Adipose tissue (tissue), 3 donors: ENCODE results near the gene HEMGN. TPM values are rescaled to one million over a fixed set of nuclear protein-coding genes. Genes with fewer than 3 reads are reported as not detected.

ENCODE experiments used
- H3K27ac ChIP-seq: one replicate; pipeline ENCODE4 v1.5.1; 2013; ENCODE audit warnings: low read depth, low read length
- WGBS, 3 donors: extraction: QIAGEN DNeasy Blood & Tissue Kit; methylation state at CpG; one replicate each; pipeline ENCODE4 v1.1.7; 2013; 5-methylcytosine and 5-hydroxymethylcytosine counted together
- polyA plus RNA-seq, 3 donors: library from polyadenylated mRNA; stranded (reverse); fragments of 200-250 nt; gene quantifications; one replicate each; pipeline ENCODE4 v1.2.3, GENCODE V29; 2013
- donor health status: healthy with polysubstance abuse.
- donor health status: Bipolar disorder and iron deficiency.
- donor health status: healthy.

HEMGN gene
- polyA plus RNA-seq, 3 donors: 0.03 to 0.04 TPM; not detected in 1

GRCh38 chr9:97936998-97937397 is 974 bp downstream of the HEMGN start:
- no peak overlapping the region for H3K27ac ChIP-seq

GRCh38 chr9:97935276-97935675 is 2.7 kb downstream of the HEMGN start:
- 67 to 85% (median 75%) methylated on average over 1 of the region's 1 CpG for WGBS, 3 donors
- no peak overlapping the region for H3K27ac ChIP-seq

DNA sequence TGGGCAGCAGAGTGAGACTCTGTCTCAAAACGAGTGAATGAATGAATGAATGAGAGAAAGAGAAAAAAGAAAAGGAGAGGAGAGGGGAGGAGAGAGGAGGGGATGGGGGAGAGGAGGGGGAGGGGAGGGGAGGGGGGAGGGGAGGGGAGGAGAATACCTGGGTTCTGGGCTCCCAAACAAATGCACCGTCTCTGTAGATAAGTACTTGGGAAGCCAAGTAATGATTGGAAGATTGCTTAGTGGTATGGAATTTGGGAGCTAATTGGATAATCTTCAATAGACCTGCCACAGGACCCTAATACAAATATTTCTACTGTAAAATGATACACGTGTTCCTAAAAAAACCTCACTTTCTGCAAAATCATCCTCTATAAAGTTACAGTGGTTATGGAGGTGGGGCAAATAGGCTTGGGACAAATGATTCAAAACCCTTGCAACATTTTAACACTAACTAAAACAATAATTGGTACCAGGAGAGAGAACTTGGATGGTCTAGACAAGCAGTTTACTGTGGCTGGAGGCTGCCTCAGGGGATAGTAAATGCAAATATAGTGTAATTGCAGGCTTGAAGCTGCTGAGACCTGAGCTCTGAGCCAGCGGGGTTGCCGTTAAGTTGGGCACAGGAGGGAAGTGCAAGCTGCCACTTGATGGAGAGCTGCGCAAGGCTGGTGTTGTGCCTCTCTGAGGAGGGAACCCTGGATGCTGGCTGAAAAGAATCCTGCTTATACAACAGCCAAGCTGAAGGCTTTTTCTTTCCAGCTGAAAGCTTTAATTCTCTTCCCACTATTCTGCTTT is 3.5 kb downstream of the HEMGN start:
- H3K27ac ChIP-seq: no peak overlapping the region
- WGBS, 3 donors: 14 to 25% (median 25%) methylated on average over 5 to 6 of the region's 6 CpGs

DNA sequence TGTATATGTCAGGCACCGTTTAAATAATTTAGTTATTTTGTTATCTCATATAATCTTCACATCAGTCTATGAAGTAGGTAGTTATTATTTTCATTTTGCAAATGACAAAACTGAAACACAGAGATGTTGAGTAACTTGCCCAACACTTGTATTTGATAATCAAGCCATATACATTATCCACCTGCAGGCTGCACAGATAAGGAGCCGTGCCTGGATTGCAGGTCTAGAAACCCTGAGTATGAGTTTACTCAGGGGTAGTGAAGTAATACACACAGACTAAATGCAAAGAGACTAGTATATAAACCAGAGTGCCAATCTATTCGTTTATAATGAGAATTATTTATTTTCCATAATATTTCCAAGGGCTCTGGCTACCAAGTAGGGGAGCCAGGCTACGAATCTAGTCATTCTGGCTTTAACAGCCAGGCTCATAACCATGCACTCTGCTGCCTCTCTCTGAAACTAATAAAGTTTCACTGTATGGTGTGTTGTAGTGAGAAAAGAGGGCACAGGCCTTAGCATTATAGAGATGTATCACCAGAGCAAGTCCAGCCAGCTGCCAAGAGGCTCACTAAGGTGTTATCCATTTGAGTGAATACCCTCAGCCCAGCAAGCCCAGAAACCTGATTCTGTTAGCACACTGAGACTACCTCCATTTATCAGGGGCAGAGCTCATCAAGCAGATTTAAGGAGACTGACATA is 4.5 kb downstream of the HEMGN start:
- WGBS, 3 donors: 62 to 71% (median 63%) methylated on average over 4 of the region's 4 CpGs

DNA sequence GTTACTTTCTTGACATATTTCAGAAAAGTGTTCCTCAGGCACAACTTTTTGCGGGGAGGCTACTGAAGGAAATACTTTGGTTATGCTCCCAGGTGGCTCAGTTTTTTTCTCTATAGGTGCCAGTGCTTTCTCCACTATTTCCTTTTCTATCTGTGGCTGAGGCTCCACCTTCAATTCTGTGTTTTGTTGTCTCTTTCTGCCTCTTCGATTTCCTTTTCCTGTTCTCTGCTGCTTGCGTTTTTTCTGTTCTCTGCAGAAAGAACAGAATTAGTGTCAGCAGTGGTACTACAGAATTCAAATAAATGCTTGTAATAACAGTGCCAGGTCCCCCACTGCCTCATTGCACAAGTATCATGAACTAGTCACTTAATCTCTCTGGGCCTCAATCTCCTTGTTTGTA is 7.0 kb downstream of the HEMGN start:
- 25 to 57% (median 32%) methylated on average over 3 of the region's 3 CpGs for WGBS, 3 donors

More for the DNA sequence above, 4.5 kb downstream of the HEMGN start:
- no peak overlapping the region for H3K27ac ChIP-seq

DNA sequence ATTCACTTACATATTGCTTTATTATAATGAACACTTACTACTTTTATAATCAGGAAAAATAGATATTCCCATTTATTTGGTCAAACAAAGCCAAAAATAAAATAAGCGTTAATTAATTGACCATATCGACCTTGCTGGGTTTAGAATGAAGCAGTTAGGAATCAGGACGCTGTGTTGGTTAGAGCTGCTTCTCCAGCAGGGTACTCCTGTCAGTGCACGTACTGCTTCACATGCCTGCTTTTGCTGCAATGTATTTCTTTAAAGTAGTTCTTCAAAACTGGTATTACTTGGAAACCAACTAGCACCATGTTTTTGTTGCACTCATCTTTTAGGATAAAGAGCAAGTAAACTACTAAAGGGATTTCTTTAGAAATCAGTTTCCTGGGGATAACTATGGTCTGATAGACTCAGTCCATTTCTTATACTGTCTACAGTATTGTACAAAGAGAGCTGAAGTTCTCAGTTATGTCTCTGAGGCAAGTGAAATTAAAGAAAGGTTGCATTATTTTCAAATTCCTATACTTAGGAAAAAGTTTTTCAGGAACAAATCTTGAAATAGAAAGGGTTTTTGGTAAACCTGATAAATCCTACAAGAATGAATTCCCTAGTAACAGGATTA is 8.9 kb downstream of the HEMGN start:
- 53 to 63% (median 59%) methylated on average over 4 of the region's 4 CpGs for WGBS, 3 donors

More for the DNA sequence above, 7.0 kb downstream of the HEMGN start:
- H3K27ac ChIP-seq: no peak overlapping the region

GRCh38 chr9:97925497-97926334 is 12.3 kb downstream of the HEMGN start:
- H3K27ac ChIP-seq: no peak overlapping the region
- WGBS, 3 donors: 59 to 74% (median 69%) methylated on average over 5 of the region's 5 CpGs

More for the DNA sequence above, 8.9 kb downstream of the HEMGN start:
- no peak overlapping the region for H3K27ac ChIP-seq

DNA sequence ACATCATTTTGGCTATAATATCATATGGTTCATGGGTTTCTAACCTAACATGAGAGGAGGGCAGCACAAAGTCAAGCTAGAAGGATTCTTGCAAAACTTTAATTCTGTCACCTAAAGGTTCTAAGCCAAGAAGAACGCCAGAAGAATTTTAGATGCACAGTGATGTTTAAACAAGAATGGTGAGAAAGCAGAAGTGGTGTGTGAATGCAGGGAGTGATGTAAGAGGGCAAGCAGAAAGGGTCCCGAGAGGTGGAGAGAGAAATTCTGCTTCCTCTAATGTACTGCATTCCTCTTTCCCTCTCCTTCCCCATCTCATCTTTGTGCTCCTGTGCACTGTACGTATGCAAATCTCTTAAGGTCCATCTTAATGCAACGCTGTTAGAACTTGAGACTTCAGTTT is 13.6 kb downstream of the HEMGN start:
- no peak overlapping the region for H3K27ac ChIP-seq
- WGBS, 3 donors: 34 to 56% (median 36%) methylated on average over 4 of the region's 4 CpGs

DNA sequence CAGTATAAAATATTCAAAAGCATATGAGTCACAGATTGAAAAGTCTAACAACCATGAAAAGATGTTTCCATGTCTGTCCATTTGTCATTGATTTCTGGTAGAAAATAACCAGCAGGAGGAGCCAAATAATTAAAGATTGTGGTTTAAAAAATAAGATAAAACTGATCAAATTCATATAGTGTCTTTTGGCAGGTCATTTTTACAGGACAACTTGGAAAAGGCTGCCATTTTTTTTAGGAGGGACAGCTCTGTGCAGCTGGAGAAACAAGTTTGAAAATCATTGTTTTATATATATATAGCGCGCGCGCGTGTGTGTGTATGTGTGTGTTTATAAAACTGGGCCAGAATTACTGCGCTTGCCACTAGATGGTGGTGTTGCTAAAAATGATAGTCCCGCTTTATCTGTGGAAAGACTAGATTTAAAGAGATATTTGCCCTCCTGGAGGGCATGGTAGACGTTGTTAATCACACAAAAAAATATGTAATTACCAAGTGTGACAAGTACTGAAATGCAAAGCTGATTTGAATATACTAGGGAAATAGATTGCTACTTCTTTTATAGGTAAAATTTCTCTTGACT is 14.4 kb downstream of the HEMGN start:
- no peak overlapping the region for H3K27ac ChIP-seq
- WGBS, 3 donors: 0% methylated on average over 8 of the region's 8 CpGs

DNA sequence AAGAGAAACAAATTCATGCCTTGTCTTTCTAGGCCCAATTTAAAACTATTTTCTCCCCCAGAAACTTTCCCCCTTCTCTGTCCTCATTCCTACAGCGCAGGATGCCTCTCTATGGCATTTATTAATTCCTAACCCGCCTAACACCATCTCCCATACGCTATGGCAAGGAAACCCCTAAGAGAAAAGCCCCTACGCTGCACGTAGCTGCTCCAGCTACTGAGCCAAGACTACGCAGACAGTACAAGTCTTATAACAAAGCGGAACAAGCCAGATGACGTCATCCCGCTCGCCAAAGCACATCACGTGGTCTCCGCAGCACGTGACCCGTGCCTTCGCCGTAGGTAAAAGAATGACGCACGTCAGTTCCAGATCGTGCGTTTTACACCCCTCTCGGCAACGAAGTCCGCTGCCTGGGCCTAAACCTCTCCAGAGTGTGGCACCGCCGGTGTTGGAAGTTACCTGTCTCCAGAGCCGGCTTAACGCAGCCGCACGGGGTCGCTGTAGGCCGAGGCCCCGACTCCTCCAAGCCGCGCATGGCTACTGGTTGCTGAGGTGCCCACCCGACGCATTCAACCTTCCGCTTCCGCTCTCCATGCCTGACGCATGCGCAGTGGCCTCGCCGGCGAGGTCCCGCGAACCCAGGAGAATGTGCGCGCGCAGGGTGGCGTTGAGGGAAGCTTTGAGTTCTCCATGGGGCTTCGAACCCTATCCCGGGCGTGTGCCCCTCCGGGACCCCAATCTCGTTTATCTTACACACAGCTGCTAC is 15.8 kb downstream of the HEMGN start, which contains the start of gene TRMO:
TRMO (minus strand) TSS at position 542 of the 766 bp plus-strand sequence; CDS start at position 535, 7 bp downstream.
- H3K27ac ChIP-seq: peak within 1 kb of the TSS; percentile 85
- WGBS, 3 donors: 0% methylated on average over 54 of the region's 54 CpGs

DNA sequence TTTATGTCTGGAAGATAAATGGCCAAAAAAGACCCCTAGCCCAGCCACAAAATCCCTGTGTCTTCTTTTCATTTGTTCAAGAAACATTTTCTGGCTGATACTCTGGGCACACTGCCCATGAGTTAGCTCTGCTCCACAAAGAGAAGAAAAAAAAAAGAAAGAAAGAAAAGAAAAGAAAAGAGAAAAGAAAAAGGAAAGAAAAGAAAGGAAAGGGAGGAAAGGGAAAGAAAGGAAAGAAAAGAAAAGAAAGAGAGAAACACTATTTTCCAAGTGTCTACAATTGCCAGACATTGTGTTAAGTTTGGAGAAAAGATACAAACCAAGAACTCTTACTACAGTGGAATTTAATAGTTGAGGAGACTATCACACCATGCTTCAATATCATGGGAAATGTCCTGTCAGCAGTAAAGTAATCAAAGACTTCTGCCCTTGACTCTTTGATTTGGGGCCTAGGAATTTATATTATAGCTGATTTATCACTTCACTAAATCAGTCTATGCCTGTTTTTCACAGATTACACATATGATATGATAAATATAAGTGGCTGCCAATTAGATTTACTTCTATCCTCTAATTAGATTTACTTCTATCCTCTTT is 18.7 kb downstream of the HEMGN start:
- H3K27ac ChIP-seq: no peak overlapping the region

DNA sequence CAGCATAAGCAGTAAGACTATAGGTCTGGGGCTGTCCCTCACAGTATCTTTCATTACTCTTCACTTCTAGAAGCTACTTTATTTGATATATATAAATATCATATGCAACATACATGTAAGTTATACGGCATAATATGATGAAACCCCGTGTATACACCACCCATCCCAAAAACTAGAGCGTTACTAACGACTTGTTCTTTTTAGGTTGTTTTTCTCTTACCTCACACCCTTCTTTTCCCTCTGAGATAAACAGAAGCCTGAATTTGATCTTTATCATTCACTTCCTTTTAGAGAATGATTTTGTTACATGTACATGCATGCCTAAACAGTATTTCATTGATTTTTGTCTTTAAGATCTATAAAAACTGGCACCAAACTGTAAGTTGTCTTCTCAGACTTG is 19.4 kb downstream of the HEMGN start:
- WGBS, 3 donors: 55 to 89% (median 60%) methylated on average over 4 of the region's 4 CpGs
- no peak overlapping the region for H3K27ac ChIP-seq

DNA sequence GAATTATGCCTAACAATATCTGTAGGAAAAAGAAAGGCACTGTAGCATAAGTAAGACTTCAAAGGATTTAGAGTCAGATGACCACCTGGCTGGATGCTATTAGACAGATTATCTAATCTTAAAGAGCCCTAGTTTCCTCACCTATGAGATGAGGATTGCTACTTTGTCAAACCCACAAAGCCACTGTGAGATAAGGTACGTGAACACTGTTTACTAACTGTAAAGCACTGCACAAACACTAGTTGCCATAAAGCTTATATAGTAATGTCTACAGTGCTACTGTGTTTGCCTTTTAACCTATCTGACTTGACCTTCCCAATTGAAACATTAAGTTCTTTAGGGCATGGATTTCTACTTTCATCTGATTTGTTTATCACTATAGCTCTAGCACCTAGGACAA is 26.0 kb downstream of the HEMGN start:
- H3K27ac ChIP-seq: no peak overlapping the region
- 63 to 94% (median 84%) methylated on average over 1 of the region's 1 CpG for WGBS, 3 donors

GRCh38 chr9:97911528-97911927 is 26.4 kb downstream of the HEMGN start:
- WGBS, 3 donors: 90 to 95% (median 94%) methylated on average over 2 of the region's 2 CpGs

GRCh38 chr9:97910357-97910756 is 27.6 kb downstream of the HEMGN start:
- 87 to 94% (median 92%) methylated on average over 6 of the region's 6 CpGs for WGBS, 3 donors
- no peak overlapping the region for H3K27ac ChIP-seq

More at GRCh38 chr9:97911528-97911927, 26.4 kb downstream of the HEMGN start:
- H3K27ac ChIP-seq: no peak overlapping the region

DNA sequence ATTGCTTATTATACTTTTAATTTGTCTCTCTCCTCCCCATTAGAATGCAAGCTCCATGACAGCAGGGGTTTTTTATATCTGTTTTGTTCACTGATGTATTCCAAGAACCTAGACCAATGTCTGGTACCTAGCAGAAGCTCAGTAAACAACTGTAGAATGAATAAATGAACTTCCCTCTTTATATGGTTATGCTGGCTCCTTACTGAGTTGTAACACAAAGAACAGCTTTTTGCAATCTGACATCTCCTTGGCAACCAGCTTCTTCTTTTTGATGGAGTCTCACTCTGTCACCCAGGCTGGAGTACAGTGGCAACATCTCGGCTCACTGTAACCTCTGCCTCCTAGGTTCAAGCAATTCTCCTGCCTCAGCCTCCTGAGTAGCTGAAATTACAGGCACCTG is 29.3 kb downstream of the HEMGN start:
- no peak overlapping the region for H3K27ac ChIP-seq
- WGBS, 3 donors: 52 to 89% (median 77%) methylated on average over 1 of the region's 1 CpG

DNA sequence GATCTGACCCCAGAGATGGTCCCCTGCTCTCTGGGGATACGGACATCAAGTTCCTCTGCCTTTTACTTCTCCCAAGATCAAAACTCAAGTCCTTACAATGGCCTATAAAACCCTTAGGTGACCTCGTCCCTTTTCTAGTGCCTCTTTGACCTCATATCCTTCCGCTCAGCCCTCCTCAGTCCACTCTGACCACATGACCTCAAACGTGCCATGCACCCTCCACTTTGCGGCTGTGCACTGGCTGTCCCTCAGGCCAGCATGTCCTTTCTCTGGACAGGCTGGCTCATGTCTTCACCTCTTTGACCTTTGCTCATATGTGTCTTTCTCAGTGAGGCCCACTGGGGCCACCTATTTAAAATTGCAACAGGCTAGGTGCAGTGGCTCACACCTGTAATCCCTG is 30.3 kb downstream of the HEMGN start:
- WGBS, 3 donors: 52 to 87% (median 71%) methylated on average over 5 of the region's 5 CpGs
- peak overlapping the region; percentile 7 for H3K27ac ChIP-seq
